HG03521 (cell line): ENCODE data around the gene MOSMO.
"Not testable (repeated sequence)": the region's sequence is repeated elsewhere in the genome, so short reads cannot be mapped to it uniquely, and the experiment has no call there.

ENCODE experiments used
- ATAC-seq: cut with Tn5 transposase; IDR thresholded peaks from one replicate; pipeline ENCODE4 v1.9.1; 2021; ENCODE audit warnings: mild to moderate bottlenecking, moderate library complexity; ENCODE audit not compliant: unreplicated experiment

MOSMO gene

DNA sequence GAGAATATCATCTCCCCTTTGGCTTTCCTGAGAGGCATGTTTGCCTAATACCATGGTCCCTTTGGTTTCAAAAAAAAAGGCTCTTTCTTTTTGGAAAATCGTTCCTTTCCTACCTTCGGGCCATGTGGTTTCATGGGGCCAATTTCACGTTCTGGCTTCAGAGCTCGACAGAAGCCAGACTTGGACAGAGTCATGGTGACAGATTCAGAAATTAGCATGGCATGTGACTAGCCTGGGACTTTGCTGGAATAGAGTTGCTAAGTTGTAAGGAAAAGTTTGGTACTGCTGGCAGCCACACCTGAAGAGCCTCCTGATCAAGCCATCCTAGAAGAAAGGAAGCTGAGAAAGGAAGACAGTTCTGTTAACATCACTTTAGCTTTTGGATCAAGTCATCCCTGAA, 82.0 kb downstream of the MOSMO start:
- ATAC-seq = no peak

DNA sequence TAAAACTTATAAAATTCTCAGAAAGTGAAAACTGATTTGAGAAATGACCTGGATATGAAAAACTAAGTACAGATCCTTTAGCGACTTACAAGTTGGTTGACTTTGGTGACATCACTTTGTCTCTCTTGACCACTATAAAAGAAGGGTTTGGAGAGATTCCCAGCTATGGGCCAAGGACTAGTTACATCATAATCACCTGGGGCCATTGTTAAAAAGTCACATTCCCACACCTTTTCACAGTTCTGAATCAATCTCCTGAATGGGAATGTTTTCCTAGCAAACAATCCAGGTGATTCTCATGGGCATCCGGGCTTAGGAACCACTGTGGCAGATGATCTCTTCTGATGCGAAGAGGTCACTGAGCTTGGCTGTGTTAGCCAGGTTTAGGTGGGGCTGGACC, 83.8 kb downstream of the MOSMO start:
- no peak for ATAC-seq

DNA sequence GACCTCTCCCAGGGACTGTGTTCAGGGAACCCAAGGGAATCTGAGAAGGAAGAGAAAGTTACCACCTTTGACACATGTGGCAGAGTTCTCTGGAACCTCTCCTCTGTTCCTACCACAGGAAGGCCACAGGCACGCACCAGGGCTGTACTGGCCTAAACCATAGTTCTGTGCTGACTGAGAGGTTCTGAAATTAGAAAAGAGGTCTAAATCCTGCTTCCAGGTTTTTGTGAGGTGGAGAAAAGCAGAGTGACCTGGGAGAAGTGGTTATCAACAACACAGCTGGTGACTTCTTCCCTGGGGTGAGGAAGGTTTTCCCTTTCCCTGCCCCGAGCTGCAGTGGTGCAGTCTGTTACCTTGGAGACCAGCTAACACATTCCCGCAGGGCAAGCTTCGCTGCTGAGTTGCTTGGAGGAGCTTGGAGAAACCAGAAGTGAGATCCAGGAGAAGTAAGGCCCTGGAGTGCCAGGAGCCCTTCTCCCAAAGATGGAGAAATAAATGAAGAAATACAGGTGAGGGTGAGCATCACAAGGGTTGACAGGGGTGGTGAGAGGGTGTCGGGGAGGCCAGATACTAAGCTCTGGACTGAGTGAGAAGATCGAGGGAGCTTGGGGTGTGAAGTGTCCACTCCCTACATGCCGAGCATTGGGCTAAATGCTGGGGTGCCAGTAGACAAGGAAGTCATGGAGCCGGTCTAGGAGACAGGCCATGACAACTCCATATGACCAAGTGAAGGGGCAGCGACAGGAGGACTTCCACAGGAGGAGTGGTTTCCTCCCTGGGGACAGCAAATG, 84.4 kb downstream of the MOSMO start, which contains the start of gene VWA3A:
TSS of gene VWA3A (plus strand) at position 399 of the 791 bp plus-strand sequence. CDS start at position 496, 97 bp downstream.
- no peak for ATAC-seq

DNA sequence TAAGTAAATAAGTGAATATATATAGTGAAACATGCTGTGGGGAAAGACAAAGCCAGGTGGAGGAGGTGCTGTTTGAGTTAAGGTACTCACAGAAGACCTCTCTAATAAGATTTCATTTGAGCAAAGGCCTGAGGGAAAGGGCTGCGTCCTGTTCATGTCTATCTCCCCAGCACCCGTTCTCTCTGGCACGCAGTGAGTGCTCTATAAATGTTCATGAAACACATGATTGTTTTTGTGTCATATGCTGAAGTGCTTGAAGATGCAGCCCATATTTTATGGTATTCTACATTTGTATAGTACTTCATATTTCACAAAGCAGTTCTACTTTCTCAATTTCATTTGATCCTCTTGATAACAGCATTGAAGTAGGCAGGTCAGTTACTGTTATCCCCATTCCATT, 85.4 kb downstream of the MOSMO start:
- no peak for ATAC-seq

DNA sequence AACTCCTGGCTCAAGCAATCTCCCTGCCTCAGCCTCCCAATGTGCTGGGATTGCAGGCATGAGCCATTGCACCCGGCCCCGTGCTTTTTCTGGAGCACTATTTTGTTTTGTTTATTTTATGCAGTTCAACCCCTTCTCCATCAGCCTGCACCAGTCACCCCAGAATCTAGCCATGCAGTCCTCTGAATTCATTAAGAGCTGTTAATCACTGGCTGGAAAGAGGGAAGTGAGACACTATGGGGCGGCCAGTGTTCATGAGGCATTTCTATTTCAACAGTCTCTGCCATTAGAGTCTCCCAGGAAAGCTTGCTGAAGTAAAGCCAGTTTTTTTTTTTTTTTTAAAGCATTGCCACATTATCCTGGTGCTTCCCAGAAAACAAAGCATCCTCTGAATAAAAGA, 86.1 kb downstream of the MOSMO start:
- ATAC-seq = no peak

DNA sequence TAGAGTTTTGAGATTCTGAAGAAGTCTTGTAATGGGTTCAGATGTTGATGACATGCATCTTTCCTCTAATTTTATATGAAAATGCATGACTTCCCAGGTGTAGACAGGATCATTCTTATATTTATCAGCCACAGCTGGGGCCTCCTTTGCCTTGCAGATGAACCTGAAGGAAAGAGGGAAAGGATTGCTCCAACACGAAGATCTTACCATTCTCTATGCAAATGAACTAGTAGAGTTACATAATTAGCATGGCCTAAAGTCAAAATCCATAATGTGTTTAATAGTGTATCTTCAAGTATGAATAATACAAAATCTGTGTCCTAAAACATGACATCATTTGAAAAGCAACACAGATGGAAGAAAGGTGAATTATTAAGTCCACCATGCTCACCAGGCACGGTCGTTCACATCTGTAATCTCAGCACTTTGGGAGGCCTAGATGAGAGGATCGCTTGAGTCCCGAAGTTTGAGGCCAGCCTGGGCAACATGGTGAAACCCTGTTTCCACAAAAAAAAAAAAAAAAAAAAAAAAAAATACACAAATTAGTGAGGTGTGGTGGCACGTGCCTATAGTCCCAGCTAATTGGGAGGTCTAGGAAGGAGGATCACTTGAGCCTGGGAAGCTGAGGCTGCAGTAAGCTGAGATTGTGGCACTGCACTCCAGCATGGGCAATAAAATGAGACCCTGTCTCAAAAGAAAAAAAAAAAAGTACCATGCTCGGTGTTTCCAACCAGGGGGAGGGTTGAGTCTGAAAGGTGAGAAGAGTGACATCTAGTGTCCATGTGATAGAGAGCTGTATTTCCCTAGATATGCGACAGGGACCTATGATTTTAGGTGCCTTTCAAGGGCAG, 90.7 kb downstream of the MOSMO start:
- no peak for ATAC-seq

DNA sequence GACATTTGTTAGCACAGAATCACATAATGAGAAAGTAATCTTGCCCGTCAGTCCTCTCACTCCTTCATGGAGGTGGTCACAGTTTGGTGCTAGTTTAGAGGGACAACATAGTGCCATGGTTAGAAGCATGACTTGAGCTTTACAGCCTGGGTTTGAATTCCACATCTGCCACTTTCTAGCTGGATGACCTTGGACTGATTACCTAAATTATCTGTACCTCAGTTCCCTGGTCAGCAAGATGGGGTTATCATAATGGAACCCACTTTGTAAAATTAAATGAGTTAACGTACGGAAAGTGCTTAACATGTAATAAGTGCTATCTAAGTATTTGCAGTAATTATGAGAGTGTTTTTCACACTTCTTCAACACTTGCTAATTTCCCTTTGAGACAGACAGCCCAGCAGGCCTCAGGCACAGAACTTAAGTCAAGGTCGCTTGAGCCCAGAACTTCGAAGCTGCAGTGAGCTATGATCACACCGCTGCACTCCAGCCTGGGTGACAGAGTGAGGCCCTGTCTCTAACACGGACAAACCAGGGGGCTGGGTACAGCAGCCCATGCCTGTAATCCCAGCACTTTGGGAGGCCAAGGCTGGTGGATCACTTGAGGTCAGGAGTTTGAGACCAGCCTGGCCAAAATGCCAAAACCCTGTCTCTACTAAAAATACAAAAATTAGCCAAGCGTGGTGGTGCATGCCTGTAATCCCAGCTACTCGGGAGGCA, 91.5 kb downstream of the MOSMO start:
- no peak for ATAC-seq

DNA sequence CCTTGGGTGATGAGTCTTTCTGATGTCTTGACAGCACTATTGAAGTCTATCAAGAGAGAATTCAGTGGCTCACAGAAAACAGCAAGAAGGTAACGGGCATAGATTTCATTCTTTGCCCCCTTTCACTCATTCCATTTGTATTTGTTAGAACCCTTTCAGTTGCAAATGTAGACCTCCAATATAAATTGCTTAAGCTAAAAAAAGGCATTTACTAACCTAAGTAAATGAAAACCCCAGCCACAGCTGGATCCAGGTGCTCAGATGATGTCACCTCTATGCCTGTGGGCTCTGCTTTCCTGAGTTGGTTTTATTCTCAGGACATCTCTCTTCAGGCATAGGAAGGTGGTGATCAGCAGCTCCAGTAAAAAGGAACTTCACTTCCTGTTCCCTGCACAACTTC, 95.5 kb downstream of the MOSMO start:
- no peak for ATAC-seq

DNA sequence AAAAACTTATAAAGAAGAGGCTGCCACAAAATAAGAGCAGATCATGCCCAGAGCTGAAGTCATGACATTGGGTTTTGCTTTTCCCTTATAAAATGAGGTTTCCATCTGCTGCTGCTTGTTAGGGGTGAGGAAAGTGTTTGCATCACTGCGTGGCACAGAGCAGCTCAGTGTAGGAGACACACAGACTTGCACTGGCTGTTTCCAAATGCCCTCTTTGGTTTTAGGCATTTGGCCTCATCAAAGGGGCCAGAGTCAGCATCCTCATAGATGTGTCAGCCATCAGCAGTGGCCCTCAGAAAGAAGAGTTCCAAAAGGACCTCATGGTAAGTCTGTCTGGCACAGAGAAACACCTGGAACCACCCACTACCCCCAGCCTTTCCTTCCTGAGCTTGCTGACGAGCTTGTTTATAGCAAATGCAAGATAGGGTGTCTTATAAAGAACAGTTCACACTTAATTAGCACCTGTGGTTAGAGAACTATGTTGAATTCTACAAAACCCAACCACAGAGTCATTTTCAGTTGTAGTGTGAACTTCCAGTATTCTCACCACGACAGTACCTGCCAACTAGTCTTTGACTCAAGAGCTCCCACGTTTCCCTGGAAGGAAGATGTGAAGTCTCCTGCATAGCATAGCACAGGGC, 101.5 kb downstream of the MOSMO start:
- ATAC-seq = no peak

DNA sequence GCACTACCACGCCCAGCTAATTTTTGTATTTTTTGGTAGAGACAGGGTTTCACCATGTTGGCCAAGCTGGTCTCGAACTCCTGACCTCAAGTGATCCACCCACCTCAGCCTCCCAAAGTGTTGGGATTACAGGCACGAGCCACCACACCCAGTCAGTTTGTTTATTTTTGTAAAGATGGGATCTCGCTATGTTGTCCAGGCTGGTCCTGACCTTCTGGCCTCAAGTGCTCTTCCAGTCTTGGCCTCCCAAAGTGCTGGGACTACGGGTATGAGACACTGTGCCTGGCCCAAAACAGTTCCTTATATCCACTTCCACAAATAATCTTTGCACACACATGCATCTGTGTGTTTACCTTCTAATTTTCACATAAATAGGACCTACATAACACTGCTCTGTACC, 103.7 kb downstream of the MOSMO start:
- not testable (repeated sequence) for ATAC-seq

DNA sequence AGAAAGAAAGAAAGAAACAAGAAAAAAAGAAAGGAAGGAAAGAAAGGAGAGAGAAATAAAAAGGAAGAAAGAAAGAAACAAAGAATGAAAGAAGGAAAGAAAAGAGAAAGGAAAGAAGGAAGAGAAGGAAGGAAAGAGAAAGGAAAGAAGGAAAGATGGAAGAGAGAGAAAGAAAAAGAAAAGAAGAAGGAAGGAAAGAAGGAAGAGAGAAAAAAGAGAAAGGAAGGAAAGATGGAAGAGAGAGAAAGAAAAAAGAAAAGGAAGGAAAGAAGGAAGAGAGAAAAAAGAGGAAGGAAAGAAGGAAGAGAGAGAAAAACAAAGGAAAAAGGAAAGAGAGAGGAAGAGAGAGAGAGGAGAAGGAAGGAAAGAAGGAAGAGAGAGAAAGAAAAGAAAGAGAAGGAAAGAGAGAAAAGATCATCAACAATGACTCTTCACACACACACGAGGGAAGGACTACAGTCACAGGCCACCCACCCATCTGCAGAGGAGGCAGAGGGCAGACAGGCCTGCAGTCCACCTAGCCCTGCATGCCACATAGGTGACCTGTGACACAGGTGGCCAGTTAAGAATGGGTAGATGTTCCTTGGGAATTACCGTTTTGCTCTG, 108.3 kb downstream of the MOSMO start:
- ATAC-seq = no peak

DNA sequence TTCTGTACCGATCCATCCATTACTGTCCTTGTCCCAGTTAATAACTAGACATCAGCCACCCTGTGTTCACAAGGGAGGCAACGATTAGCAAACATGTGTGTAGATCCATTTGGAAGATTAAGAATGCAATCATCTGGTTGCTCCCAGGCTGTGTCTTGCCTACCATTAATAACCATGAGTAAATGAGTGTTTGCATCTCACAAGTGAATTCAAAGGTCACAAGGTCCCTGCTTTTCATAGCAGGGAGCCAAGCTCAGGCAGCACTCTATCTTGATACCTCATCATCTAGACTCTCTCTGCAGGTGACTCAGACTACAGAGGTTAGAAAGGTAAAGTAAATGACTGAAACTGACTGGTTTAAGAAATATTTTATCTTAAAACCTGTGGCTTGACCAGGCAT, 109.7 kb downstream of the MOSMO start:
- ATAC-seq = no peak

DNA sequence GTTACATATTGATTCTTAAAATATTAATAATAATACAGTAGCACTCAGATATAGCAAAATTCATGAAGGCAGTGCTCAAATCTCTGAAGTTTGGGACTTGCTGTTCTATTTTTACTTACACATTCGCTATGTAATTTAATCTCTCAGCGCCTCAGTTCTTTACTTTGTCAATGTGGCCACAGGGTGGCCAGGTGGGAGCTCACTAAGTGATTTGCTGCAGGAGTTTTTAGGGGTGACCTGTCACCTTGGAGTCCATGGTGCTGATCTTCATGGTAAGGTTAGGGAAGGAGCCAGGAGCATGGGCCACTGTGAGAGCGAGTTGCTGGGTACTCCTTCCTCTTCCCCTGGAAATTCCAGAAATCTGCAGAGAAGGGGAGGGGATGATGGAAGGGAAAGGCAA, 112.5 kb downstream of the MOSMO start:
- ATAC-seq = no peak

DNA sequence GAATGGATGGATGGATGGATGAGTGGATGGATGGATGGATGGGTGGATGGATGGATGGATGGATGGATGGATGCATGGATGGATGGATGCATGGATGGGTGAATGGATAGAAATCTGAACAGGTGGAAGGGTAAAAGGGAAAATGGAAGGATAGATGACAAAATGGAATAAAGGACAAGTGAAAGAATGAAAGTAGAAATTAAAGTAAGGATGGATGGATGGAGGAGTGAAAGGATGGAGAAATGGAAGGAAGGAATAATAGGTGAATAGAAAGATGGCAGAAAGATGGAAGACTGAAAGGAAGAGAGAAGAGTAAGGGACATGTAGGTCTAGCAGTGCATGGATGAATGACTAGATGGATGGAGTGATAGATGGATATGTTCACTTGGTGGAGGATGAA, 114.3 kb downstream of the MOSMO start:
- no peak for ATAC-seq

DNA sequence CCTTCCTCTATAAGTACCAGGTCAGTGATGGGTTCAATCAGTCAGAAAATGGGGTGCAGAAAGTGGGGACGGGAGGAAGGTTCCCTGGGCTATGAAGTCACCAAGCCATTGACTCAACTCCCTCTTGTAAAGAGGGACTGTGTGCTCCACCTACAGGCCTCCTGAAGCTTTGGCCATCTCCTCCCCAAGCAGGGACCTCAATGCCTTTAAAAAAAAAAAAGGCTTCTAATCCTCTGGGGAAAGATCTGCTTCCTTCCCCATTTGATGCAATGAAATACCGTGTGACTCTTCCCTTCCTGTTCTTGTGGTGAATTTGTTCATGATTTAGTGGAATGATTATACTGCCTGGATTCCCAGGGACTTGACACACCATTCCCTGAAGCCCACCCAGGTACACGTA, 115.2 kb downstream of the MOSMO start:
- no peak for ATAC-seq

DNA sequence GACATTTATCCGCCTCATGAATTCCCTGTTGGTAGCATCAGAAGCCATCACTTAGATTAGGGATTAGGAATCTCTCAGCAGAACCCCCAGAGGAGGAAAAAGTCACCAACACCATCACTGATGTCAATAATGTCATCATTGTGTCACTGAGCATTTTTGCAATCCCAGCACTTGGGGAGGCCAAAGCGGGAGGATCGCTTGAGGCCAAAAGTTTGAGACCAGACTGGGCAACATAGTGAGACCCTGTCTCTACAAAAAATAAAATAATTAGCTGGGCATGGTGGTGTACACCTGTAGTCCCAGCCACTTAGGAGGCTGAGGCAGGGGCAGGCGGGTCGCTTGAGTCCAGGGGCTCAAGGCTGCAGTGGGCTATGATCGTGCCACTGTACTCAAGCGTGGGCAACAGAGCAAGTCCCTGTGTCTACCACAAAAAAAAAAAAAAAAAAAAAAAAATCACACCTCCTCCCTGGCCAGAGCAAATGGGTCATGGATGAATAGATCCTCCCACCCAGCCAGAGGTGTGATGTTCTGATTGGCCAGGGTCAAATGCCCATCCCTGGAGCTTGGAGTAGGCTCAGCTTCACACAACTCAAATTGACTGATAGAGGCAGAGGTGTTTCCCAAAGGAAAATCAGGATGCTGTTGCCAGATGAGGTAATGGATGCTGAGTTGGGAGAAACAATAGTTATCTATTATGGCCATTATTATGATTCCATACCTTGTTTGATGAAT, 116.0 kb downstream of the MOSMO start:
- ATAC-seq = no peak

DNA sequence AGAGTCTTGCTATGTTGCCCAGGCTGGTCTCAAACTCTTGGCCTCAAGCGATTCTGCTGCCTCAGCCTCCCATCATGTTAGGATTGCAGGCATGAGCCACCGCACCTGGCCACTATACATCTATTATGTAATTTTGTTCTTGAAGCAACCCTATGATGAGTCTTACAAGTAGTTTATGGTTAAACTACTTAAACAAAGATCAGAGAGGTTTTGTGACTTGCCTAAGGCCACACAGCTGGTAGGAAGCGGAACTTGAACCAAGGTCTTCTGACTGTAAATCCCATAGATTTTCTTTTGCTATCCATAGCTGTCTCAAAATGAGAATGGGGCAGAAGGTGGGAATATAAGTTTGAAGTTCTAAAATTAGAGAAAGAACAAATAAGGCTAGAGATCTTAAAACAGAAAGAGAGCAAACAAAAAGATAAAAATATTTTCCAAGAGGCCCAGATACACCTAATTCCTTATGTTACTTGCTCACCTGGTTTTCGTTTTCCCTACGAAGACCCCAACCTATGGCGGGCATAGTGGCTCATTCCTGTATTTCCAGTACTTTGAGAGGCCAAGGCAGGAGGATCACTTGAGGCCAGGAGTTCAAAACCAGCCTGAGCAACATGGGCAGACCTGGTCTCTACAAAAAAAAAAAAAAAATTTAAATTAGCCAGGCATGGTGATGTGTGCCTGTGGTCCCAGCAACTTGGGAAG, 116.8 kb downstream of the MOSMO start:
- ATAC-seq = no peak

DNA sequence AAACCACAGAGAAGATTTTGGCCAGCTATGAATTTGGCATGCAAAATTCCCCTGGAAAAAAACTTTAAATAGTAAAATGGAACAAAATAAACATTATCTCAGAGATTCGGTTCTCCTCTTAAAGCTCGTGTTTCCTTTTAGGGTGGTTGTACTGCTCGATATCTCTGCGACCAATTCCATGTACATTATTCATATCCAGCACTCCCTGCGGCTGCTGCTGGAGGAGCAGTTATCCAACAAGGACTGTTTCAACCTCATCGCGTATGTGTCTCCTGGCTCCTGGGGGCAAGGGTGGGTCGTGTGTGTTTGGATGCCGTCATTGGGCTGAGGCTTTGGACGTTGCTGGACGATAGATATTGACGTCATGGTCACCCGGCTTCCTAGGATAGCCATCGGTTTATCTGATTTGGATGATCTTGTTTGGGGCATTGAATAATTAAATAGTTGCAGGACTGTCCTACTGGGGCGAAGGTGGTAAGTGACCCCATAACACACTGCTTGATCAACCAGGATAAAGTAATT, 118.2 kb downstream of the MOSMO start:
- no peak for ATAC-seq

DNA sequence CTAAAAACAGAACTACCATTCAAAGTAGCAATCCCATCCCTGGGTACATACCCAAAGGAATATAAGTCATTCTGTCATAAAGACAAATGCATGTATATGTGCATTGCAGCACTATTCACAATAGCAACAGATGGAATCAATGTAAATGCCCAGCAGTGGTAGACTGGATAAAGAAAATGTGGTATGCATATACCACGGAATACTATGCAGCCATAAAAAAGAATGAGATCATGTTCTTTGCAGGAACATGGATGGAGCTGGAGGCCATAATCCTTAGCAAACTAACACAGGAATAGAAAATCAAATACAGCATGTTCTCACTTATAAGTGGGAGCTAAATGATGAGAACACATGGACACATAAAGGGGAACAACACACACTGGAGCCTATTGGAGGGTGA, 120.6 kb downstream of the MOSMO start:
- not testable (repeated sequence) for ATAC-seq
